Measurements from ENCODE around the gene IL11. TPM values are rescaled to one million over a fixed set of nuclear protein-coding genes. Genes with fewer than 3 reads are reported as not detected.
"Not testable (repeated sequence)": the region's sequence is repeated elsewhere in the genome, so short reads cannot be mapped to it uniquely, and the experiment has no call there.

IL11 gene
- total and polyA plus RNA-seq, 4 donors: 0.26 to 0.74 (median 0.41) TPM; not detected in 1

- no peaks in the 10 kb centered on the region for H3K27me3 ChIP-seq (ENCODE audit: control insufficient read depth in 3 of 3, insufficient read depth in 3 of 3, low read length in 2 of 3)
- peaks cover 0 to 2% (median 0%) of the 10 kb centered on the region in 4 donors for H3K9me3 ChIP-seq (ENCODE audit: control insufficient read depth in 4 of 4, insufficient read depth in 3 of 4, low read length in 3 of 4)
- DNase-seq (peak; percentile 79 to 88 (median 83)), ATAC-seq (ENCODE audit: insufficient read depth, low FRiP score) (peak; percentile 41)
- no peaks in the 10 kb centered on the region for H3K36me3 ChIP-seq (ENCODE audit: control insufficient read depth in 4 of 4, insufficient read depth in 4 of 4, low read length in 4 of 4)
- no peaks in the 10 kb centered on the region for H3K4me1 ChIP-seq (ENCODE audit: control insufficient read depth in 5 of 5, insufficient read depth in 5 of 5, low read length in 5 of 5)
- H3K4me3 ChIP-seq: no peak overlapping the region
- TF ChIP-seq CTCF (IDR thresholded peaks at IDR 0.05; ENCODE audit: control extremely low read depth, extremely low read depth): peak; percentile 72
- no peak overlapping the region for H3K27ac ChIP-seq (ENCODE audit: low read depth in 1 of 2, low read length in 1 of 2)
- no peak overlapping the region for H3K9ac ChIP-seq (ENCODE audit: insufficient read depth in 1 of 2, low read length in 2 of 2)
- WGBS, 2 donors: 18 to 23% methylated on average over 7 of the region's 7 CpGs
Measured at GRCh38 chr19:55418185-55418584, 47.9 kb upstream of the IL11 start.

GRCh38 chr19:55410168-55410567 is 39.9 kb upstream of the IL11 start:
- no peak overlapping the region for H3K27ac ChIP-seq (ENCODE audit: low read depth in 1 of 2, low read length in 1 of 2)
- ATAC-seq (ENCODE audit: insufficient read depth, low FRiP score) (no peak), DNase-seq (no peak)
- H3K9ac ChIP-seq (ENCODE audit: insufficient read depth in 1 of 2, low read length in 2 of 2): no peak overlapping the region
- WGBS, 2 donors: 95 to 97% methylated on average over 2 of the region's 2 CpGs
- H3K4me1 ChIP-seq (ENCODE audit: control insufficient read depth in 5 of 5, insufficient read depth in 5 of 5, low read length in 5 of 5): peaks cover 0 to 21% (median 9%) of the 10 kb centered on the region in 5 donors
- no peak for TF ChIP-seq CTCF (IDR thresholded peaks at IDR 0.05; ENCODE audit: control extremely low read depth, extremely low read depth)
- H3K9me3 ChIP-seq (ENCODE audit: control insufficient read depth in 4 of 4, insufficient read depth in 3 of 4, low read length in 3 of 4): peaks cover 0 to 3% (median 0%) of the 10 kb centered on the region in 4 donors
- H3K4me3 ChIP-seq: no peak overlapping the region
- H3K36me3 ChIP-seq (ENCODE audit: control insufficient read depth in 4 of 4, insufficient read depth in 4 of 4, low read length in 4 of 4): peaks cover 0 to 14% (median 10%) of the 10 kb centered on the region in 4 donors
- H3K27me3 ChIP-seq (ENCODE audit: control insufficient read depth in 3 of 3, insufficient read depth in 3 of 3, low read length in 2 of 3): no peaks in the 10 kb centered on the region

GRCh38 chr19:55409179-55409578 is 38.9 kb upstream of the IL11 start:
- H3K9ac ChIP-seq (ENCODE audit: insufficient read depth in 1 of 2, low read length in 2 of 2); H3K4me3 ChIP-seq; ATAC-seq (ENCODE audit: insufficient read depth, low FRiP score); H3K27me3 ChIP-seq (ENCODE audit: control insufficient read depth in 3 of 3, insufficient read depth in 3 of 3, low read length in 2 of 3); H3K27ac ChIP-seq (ENCODE audit: low read depth in 1 of 2, low read length in 1 of 2); DNase-seq; H3K9me3 ChIP-seq (ENCODE audit: control insufficient read depth in 4 of 4, insufficient read depth in 3 of 4, low read length in 3 of 4): not testable (repeated sequence)
- WGBS, 2 donors: 92 to 97% methylated on average over 8 of the region's 8 CpGs
- peaks cover 0 to 15% (median 12%) of the 10 kb centered on the region in 4 donors for H3K36me3 ChIP-seq (ENCODE audit: control insufficient read depth in 4 of 4, insufficient read depth in 4 of 4, low read length in 4 of 4)
- peaks cover 0 to 21% (median 9%) of the 10 kb centered on the region in 5 donors for H3K4me1 ChIP-seq (ENCODE audit: control insufficient read depth in 5 of 5, insufficient read depth in 5 of 5, low read length in 5 of 5)

- H3K36me3 ChIP-seq (ENCODE audit: control insufficient read depth in 4 of 4, insufficient read depth in 4 of 4, low read length in 4 of 4): peaks cover 0 to 18% (median 14%) of the 10 kb centered on the region in 4 donors
- H3K27me3 ChIP-seq (ENCODE audit: control insufficient read depth in 3 of 3, insufficient read depth in 3 of 3, low read length in 2 of 3): no peaks in the 10 kb centered on the region
- H3K4me3 ChIP-seq: peak overlapping the region; percentile 30
- ATAC-seq (ENCODE audit: insufficient read depth, low FRiP score): no peak
- peaks cover 0 to 3% (median 0%) of the 10 kb centered on the region in 4 donors for H3K9me3 ChIP-seq (ENCODE audit: control insufficient read depth in 4 of 4, insufficient read depth in 3 of 4, low read length in 3 of 4)
- H3K4me1 ChIP-seq (ENCODE audit: control insufficient read depth in 5 of 5, insufficient read depth in 5 of 5, low read length in 5 of 5): peaks cover 0 to 21% (median 9%) of the 10 kb centered on the region in 5 donors
- H3K9ac ChIP-seq (ENCODE audit: insufficient read depth in 1 of 2, low read length in 2 of 2): peak overlapping the region in 1 of 2 donors; percentile 84
- no peak for DNase-seq
- TF ChIP-seq CTCF (IDR thresholded peaks at IDR 0.05; ENCODE audit: control extremely low read depth, extremely low read depth): no peak
- 67 to 69% methylated on average over 9 of the region's 9 CpGs for WGBS, 2 donors
- H3K27ac ChIP-seq (ENCODE audit: low read depth in 1 of 2, low read length in 1 of 2): peak overlapping the region; percentile 74 to 92
Measured at GRCh38 chr19:55408533-55408872, 38.2 kb upstream of the IL11 start.
